Stimulated activated naive CD4-positive, alpha-beta T cell treated with Interleukin-2 at 50 U/mL for 16 hours (primary cell): Measurements from ENCODE around the gene MRPS22.
"Not testable (repeated sequence)": the region's sequence is repeated elsewhere in the genome, so short reads cannot be mapped to it uniquely, and the experiment has no call there.

Experiments
- DNase-seq: peaks from one replicate; lab custom pipeline; 2025; lab: John Stamatoyannopoulos, UW

The MRPS22 gene

DNA sequence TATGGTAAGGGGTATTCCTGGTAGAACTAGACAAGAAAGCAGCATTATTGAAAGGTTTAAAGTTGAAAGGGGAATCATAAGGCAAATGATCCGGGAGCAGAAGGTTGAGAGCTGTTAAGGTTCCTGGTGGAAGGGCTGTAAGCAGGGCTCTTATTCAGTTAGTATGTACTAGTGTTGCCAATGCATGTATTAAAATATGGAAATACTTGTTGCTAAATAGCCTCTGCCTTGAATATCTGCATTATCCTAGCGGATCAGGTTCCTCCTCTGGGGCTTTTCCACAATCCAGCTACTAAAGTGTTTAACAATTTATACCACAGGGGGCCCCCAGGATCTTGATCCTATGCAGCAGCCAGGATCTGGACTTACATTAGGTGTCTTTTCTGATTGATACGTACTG is 52.9 kb downstream of the MRPS22 start:
- DNase-seq: no peak

GRCh38 chr3:139401155-139401554 is 57.3 kb downstream of the MRPS22 start:
- DNase-seq: not testable (repeated sequence)
